GM19099 (cell line): ENCODE data around the gene RBPMS2.
A peak's percentile ranks its signal among the peaks of the same experiment; 100 is the strongest.

Experiments
- POLR2A ChIP-seq: IDR thresholded peaks from 3 replicates; pipeline ENCODE4 v1.6.1; 2011; ENCODE audit warnings: low read depth; ENCODE audit not compliant: insufficient read length; ENCODE audit errors: extremely low read depth

The RBPMS2 gene

GRCh38 chr15:64775551-64776401 is at the start of gene RBPMS2:
Gene RBPMS2 (minus strand): TSS chr15:64775589. CDS start chr15:64775319, 270 bp downstream.
- TF ChIP-seq POLR2A: peak; percentile 35

- no peak for TF ChIP-seq POLR2A
Observed at GRCh38 chr15:64824929-64825430, 49.6 kb upstream of the RBPMS2 start.

- TF ChIP-seq POLR2A: no peak
Observed at GRCh38 chr15:64816452-64816851, 41.1 kb upstream of the RBPMS2 start.

GRCh38 chr15:64813075-64813474 is 37.7 kb upstream of the RBPMS2 start:
- TF ChIP-seq POLR2A: peak; percentile 14

- no peak for TF ChIP-seq POLR2A
Observed at GRCh38 chr15:64810497-64811326, 35.3 kb upstream of the RBPMS2 start.

- TF ChIP-seq POLR2A: no peak
Observed at GRCh38 chr15:64809649-64810496, 34.5 kb upstream of the RBPMS2 start.

GRCh38 chr15:64808785-64809453 is 33.5 kb upstream of the RBPMS2 start:
- no peak for TF ChIP-seq POLR2A

- no peak for TF ChIP-seq POLR2A
Observed at GRCh38 chr15:64807751-64808222, 32.4 kb upstream of the RBPMS2 start.

- TF ChIP-seq POLR2A: no peak
Observed at GRCh38 chr15:64807051-64807749, 31.8 kb upstream of the RBPMS2 start.

GRCh38 chr15:64806509-64806908 is 31.1 kb upstream of the RBPMS2 start:
- TF ChIP-seq POLR2A: no peak

GRCh38 chr15:64804619-64805018 is 29.2 kb upstream of the RBPMS2 start:
- TF ChIP-seq POLR2A: no peak

GRCh38 chr15:64803526-64803925 is 28.1 kb upstream of the RBPMS2 start:
- no peak for TF ChIP-seq POLR2A

- TF ChIP-seq POLR2A: no peak
Observed at GRCh38 chr15:64800476-64800875, 25.1 kb upstream of the RBPMS2 start.
